ENCODE data around the gene TMEM18.
"Not testable (repeated sequence)": the region's sequence is repeated elsewhere in the genome, so short reads cannot be mapped to it uniquely, and the experiment has no call there.

The TMEM18 gene

GRCh38 chr2:677056-677958, at the start of gene TMEM18:
Gene TMEM18, minus strand, starts transcription at chr2:677406. Its CDS starts 61 bp downstream, at chr2:677345.
- peak; percentile 91 for DNase-seq

- DNase-seq: no peak
Measured at GRCh38 chr2:726169-726568, 49.0 kb upstream of the TMEM18 start.

GRCh38 chr2:725468-725867, 48.3 kb upstream of the TMEM18 start:
- no peak for DNase-seq

- DNase-seq: no peak
Measured at GRCh38 chr2:723761-724160, 46.6 kb upstream of the TMEM18 start.

- no peak for DNase-seq
Measured at GRCh38 chr2:720842-721241, 43.6 kb upstream of the TMEM18 start.

GRCh38 chr2:719734-720133, 42.5 kb upstream of the TMEM18 start:
- DNase-seq: no peak

- no peak for DNase-seq
Measured at GRCh38 chr2:719191-719590, 42.0 kb upstream of the TMEM18 start.

- no peak for DNase-seq
Measured at GRCh38 chr2:717661-718060, 40.5 kb upstream of the TMEM18 start.

- no peak for DNase-seq
Measured at GRCh38 chr2:715854-716560, 38.8 kb upstream of the TMEM18 start.

- no peak for DNase-seq
Measured at GRCh38 chr2:715038-715437, 37.8 kb upstream of the TMEM18 start.

GRCh38 chr2:714005-714741, 37.0 kb upstream of the TMEM18 start:
- DNase-seq: peak; percentile 24

- DNase-seq: no peak
Measured at GRCh38 chr2:710867-711665, 33.9 kb upstream of the TMEM18 start.

GRCh38 chr2:709138-709765, 32.0 kb upstream of the TMEM18 start:
- DNase-seq: no peak

- DNase-seq: no peak
Measured at GRCh38 chr2:708667-709066, 31.5 kb upstream of the TMEM18 start.

GRCh38 chr2:705971-706511, 28.8 kb upstream of the TMEM18 start:
- no peak for DNase-seq

- not testable (repeated sequence) for DNase-seq
Measured at GRCh38 chr2:702765-703164, 25.6 kb upstream of the TMEM18 start.

- DNase-seq: no peak
Measured at GRCh38 chr2:696999-697627, 19.9 kb upstream of the TMEM18 start.

- no peak for DNase-seq
Measured at GRCh38 chr2:696463-696862, 19.3 kb upstream of the TMEM18 start.

- DNase-seq: no peak
Measured at GRCh38 chr2:694906-695510, 17.8 kb upstream of the TMEM18 start.

- DNase-seq: no peak
Measured at GRCh38 chr2:694174-694573, 17.0 kb upstream of the TMEM18 start.

- no peak for DNase-seq
Measured at GRCh38 chr2:693606-694005, 16.4 kb upstream of the TMEM18 start.
